ENCODE data around the gene B3GAT3.

DNA sequence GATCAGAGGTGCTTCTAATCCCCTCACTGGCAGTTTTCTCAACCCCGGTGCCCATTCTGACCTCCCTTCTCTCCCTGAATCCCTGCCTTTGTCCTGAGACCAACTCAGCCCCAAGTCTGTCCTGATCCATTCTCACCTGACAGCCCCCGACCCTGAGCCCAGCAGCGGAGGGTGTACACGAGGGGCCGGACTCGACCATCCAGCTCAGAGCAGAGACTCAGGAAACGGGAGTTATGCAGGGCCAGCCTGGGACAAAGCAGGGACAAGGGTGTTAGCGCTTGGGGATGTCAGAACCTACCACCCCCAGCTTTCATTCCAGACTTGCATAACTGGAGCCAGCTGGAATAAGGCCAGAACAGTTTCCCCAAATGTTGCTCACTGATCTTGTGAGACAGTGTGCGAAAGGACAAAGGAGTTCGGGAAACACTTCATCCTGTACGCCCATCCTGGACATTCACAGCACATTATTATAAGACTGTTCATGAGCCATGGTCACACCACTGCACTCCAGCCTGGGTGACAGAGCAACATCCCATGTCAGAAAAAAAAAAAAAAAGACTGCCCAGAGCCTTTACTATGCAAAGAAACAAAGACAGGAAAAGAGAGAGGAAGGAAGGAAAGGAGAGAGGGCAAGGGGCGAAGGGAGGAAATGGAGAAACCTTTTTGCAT, 44.6 kb downstream of the B3GAT3 start:
- TF ChIP-seq POLR2A (IDR thresholded peaks at IDR 0.05; ENCODE audit: low read depth): no peak
- TF ChIP-seq POLR2AphosphoS5 (IDR thresholded peaks at IDR 0.05): peak; percentile 62 to 66
- TF ChIP-seq, protein P1, sequence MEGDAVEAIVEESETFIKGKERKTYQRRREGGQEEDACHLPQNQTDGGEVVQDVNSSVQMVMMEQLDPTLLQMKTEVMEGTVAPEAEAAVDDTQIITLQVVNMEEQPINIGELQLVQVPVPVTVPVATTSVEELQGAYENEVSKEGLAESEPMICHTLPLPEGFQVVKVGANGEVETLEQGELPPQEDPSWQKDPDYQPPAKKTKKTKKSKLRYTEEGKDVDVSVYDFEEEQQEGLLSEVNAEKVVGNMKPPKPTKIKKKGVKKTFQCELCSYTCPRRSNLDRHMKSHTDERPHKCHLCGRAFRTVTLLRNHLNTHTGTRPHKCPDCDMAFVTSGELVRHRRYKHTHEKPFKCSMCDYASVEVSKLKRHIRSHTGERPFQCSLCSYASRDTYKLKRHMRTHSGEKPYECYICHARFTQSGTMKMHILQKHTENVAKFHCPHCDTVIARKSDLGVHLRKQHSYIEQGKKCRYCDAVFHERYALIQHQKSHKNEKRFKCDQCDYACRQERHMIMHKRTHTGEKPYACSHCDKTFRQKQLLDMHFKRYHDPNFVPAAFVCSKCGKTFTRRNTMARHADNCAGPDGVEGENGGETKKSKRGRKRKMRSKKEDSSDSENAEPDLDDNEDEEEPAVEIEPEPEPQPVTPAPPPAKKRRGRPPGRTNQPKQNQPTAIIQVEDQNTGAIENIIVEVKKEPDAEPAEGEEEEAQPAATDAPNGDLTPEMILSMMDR (IDR thresholded peaks at IDR 0.05): no peak

All from esophagus muscularis mucosa (tissue), 3 donors.